ENCODE results near the gene FRMD8.
A peak's percentile ranks its signal among the peaks of the same experiment; 100 is the strongest.

Gene FRMD8

GRCh38 chr11:65435411-65435931, 49.0 kb downstream of the FRMD8 start:
- no peak overlapping the region for H3K4me3 Mint-ChIP-seq
- H3K4me1 Mint-ChIP-seq (ENCODE audit: low read depth) = peaks cover 77% of the 10 kb centered on the region
- no peaks in the 10 kb centered on the region for H3K27me3 Mint-ChIP-seq (ENCODE audit: low read depth)
- H3K27ac Mint-ChIP-seq = peak overlapping the region; percentile 49
- no peaks in the 10 kb centered on the region for H3K9me3 Mint-ChIP-seq
- peaks cover 65% of the 10 kb centered on the region for H3K36me3 Mint-ChIP-seq (ENCODE audit: low read depth)

DNA sequence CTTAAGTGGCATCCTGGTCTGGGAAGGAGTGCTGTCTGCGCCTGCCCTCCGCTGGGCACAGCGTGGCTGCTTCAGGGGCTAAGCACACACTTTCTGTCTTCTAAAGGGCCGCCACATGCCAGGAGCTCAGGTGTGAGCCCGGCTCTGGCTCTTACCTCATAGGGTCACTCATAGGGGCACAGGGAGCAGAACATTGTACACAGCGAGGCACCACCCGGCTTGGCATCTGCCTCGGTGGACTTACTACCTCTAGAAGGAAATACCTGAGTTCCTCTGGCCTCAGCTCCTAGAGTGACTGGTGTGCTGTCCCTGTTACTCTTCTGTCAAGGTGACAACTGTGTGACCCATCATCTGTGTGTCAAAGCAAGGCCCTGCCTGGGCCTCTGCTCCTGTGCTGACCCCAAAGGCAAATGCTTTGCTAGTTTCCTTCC, 49.6 kb downstream of the FRMD8 start:
- Mint-ChIP-seq H3K27me3 (ENCODE audit: low read depth) (no peaks in the 10 kb centered on the region), H3K36me3 (ENCODE audit: low read depth) (peaks cover 68% of the 10 kb centered on the region), H3K9me3 (no peaks in the 10 kb centered on the region), H3K27ac (peak overlapping the region; percentile 49), H3K4me1 (ENCODE audit: low read depth) (peaks cover 75% of the 10 kb centered on the region), H3K4me3 (peak overlapping the region; percentile 40)

GRCh38 chr11:65436412-65437032, 50.1 kb downstream of the FRMD8 start:
- Mint-ChIP-seq H3K4me1 (ENCODE audit: low read depth) (peaks cover 73% of the 10 kb centered on the region), H3K36me3 (ENCODE audit: low read depth) (peaks cover 67% of the 10 kb centered on the region), H3K27me3 (ENCODE audit: low read depth) (no peaks in the 10 kb centered on the region), H3K4me3 (no peak overlapping the region), H3K9me3 (no peaks in the 10 kb centered on the region), H3K27ac (no peak overlapping the region)

- Mint-ChIP-seq H3K4me1 (ENCODE audit: low read depth) (peaks cover 67% of the 10 kb centered on the region), H3K27ac (peak overlapping the region; percentile 19), H3K9me3 (no peaks in the 10 kb centered on the region), H3K27me3 (ENCODE audit: low read depth) (no peaks in the 10 kb centered on the region), H3K4me3 (no peak overlapping the region), H3K36me3 (ENCODE audit: low read depth) (peaks cover 68% of the 10 kb centered on the region)
These were observed 51.2 kb downstream of the FRMD8 start for GRCh38 chr11:65437436-65438227.

- Mint-ChIP-seq H3K36me3 (ENCODE audit: low read depth) (peaks cover 68% of the 10 kb centered on the region), H3K4me3 (no peak overlapping the region), H3K9me3 (no peaks in the 10 kb centered on the region), H3K27ac (peak overlapping the region; percentile 1), H3K4me1 (ENCODE audit: low read depth) (peaks cover 66% of the 10 kb centered on the region), H3K27me3 (ENCODE audit: low read depth) (no peaks in the 10 kb centered on the region)
These were observed 52.1 kb downstream of the FRMD8 start for GRCh38 chr11:65438257-65439151.

- no peaks in the 10 kb centered on the region for H3K27me3 Mint-ChIP-seq (ENCODE audit: low read depth)
- H3K4me3 Mint-ChIP-seq = no peak overlapping the region
- peak overlapping the region; percentile 65 for H3K27ac Mint-ChIP-seq
- peaks cover 67% of the 10 kb centered on the region for H3K36me3 Mint-ChIP-seq (ENCODE audit: low read depth)
- peaks cover 64% of the 10 kb centered on the region for H3K4me1 Mint-ChIP-seq (ENCODE audit: low read depth)
- no peaks in the 10 kb centered on the region for H3K9me3 Mint-ChIP-seq
These were observed 53.1 kb downstream of the FRMD8 start for GRCh38 chr11:65439331-65440181.

DNA sequence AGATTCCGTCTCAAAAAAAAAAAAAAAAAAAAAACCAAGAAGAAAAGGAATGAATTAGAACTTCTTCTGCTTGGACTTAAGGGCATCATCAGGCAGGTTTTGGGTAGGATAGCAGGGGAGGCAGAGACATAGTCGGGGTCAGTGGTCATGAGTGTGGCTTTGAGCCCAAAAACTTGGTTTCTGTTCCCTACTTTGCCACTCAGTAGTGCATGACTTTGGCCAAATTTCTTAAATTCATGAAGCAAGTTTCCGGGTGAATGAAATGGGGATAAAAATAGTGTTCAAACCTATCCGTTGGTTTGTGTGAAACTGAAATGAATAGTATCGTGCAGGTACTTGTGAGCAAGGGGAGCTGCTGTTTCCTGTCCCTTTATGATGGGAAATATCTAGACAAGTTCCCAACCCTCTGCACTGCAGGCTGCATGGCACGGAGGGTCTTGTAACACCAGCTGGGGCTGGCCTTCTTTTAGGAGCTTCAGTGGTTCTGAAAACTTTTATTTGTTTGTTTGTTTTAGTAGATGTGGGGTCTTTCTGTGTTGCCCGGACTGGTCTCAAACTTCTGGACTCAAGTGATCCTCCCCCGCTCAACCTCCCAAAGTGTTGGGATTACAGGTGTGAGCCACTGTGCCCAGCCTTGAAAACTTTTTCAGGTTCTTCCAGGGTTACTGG, 54.5 kb downstream of the FRMD8 start:
- Mint-ChIP-seq H3K36me3 (ENCODE audit: low read depth) (peaks cover 54% of the 10 kb centered on the region), H3K27ac (peak overlapping the region; percentile 87), H3K9me3 (no peaks in the 10 kb centered on the region), H3K4me3 (peak overlapping the region; percentile 46), H3K27me3 (ENCODE audit: low read depth) (no peaks in the 10 kb centered on the region), H3K4me1 (ENCODE audit: low read depth) (peaks cover 55% of the 10 kb centered on the region)

DNA sequence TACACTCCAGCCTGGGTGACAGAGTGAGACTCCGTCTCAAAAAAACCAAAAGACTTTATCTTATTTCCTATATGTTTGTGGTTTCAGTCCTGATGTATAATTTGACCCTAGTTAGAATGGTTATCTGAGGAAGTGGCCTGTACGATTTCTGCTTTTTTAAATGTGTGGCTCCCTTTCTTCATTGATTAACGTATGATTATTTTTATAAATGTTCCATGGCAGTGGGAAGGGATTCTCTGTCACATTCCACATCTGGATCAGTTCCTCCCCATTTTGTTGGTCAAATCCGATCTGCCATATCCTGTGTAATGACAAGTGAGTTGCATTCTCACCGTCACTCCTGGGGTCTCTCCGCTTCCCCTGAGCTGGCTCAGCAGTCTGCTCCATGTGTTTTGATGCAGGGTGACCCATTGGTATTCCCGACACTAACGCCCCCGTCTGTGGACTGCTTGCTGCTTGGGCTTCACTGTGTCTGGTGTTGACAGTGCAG, 56.5 kb downstream of the FRMD8 start:
- Mint-ChIP-seq H3K9me3 (no peaks in the 10 kb centered on the region), H3K4me3 (peak overlapping the region; percentile 17), H3K27ac (peak overlapping the region; percentile 68), H3K4me1 (ENCODE audit: low read depth) (peaks cover 45% of the 10 kb centered on the region), H3K27me3 (ENCODE audit: low read depth) (no peaks in the 10 kb centered on the region), H3K36me3 (ENCODE audit: low read depth) (peaks cover 37% of the 10 kb centered on the region)

GRCh38 chr11:65444314-65445051, 58.0 kb downstream of the FRMD8 start:
- H3K36me3 Mint-ChIP-seq (ENCODE audit: low read depth) = peaks cover 24% of the 10 kb centered on the region
- H3K4me3 Mint-ChIP-seq = no peak overlapping the region
- H3K27me3 Mint-ChIP-seq (ENCODE audit: low read depth) = no peaks in the 10 kb centered on the region
- H3K27ac Mint-ChIP-seq = peak overlapping the region; percentile 74
- no peaks in the 10 kb centered on the region for H3K9me3 Mint-ChIP-seq
- peaks cover 41% of the 10 kb centered on the region for H3K4me1 Mint-ChIP-seq (ENCODE audit: low read depth)

- Mint-ChIP-seq H3K4me3 (no peak overlapping the region), H3K9me3 (no peaks in the 10 kb centered on the region), H3K4me1 (ENCODE audit: low read depth) (peaks cover 36% of the 10 kb centered on the region), H3K27me3 (ENCODE audit: low read depth) (no peaks in the 10 kb centered on the region), H3K36me3 (ENCODE audit: low read depth) (peaks cover 24% of the 10 kb centered on the region), H3K27ac (peak overlapping the region; percentile 74)
These were observed 58.7 kb downstream of the FRMD8 start for GRCh38 chr11:65445101-65445603.

DNA sequence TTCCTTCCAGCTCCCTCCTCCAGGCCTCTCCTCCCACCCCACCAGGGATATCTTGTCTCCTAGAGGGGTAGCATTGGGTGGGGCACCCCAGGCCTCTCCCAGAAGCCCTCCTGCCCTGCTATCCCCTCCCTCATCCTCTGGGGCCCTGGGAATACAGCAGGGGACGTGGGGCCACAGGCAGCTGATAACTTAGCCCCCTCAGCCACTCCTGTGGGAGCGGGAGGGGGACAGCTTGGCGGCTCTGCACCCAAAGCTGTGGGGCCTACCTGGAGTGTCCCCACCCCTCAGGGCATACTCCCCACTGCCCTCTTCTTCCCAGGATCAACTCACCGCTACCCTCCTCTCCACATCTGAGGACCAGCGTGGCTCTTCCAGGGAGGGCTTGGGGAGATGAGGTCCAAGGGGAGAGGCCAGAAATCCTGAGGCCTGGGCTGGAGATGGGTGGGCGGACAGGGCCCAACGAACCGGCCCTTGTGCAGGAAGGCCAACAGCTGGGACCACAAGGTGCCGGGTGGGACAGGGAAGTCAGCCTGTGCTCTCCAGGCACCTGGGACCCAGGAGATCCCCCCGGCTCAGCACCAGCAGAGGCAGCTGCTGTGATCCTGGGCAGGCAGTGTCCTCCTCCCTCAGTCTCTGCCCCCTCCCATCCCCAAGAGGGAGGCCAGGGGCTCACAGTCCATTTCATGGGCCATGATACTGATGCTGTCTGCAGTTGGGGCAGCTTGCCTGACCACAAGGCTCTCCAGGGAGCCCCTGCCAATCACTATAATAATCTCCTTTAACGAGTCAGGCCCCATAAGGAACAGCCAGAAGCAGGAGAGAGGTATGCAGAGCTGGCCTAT, 59.4 kb downstream of the FRMD8 start:
- Mint-ChIP-seq H3K4me1 (ENCODE audit: low read depth) (peaks cover 33% of the 10 kb centered on the region), H3K9me3 (no peaks in the 10 kb centered on the region), H3K27me3 (ENCODE audit: low read depth) (no peaks in the 10 kb centered on the region), H3K27ac (peak overlapping the region; percentile 63), H3K36me3 (ENCODE audit: low read depth) (peaks cover 20% of the 10 kb centered on the region), H3K4me3 (no peak overlapping the region)

Data from T-helper 1 cell treated with Interleukin-12 subunit alpha and Interleukin-12 subunit beta and Interleukin-4 antibody, amounts not matched to agents 30 μg/mL and 1 μg/mL, for 36 hours (primary cell).